A549 (cell line): ENCODE results near the gene CLCN3. TPM values are rescaled to one million over a fixed set of nuclear protein-coding genes. Genes with fewer than 3 reads are reported as not detected.
"Not testable (repeated sequence)": the region's sequence is repeated elsewhere in the genome, so short reads cannot be mapped to it uniquely, and the experiment has no call there.

Experiments used
- ATAC-seq, 2 experiments: fragments of 200-7000 bp in 1 of 2; fragments of >200 bp in 1 of 2; cut with Nextera tagmentation in 1 of 2; cut with Tn5 transposase in 1 of 2; 3 replicates each; pipeline versions ENCODE4 v1.8.0 to v1.9.1; 2018 to 2020; ENCODE audit warnings: mild to moderate bottlenecking in 1 of 2, moderate library complexity in 1 of 2
- CTCF ChIA-PET: fragments of 300-600 bp; sonication (Branson Sonifier 250); formaldehyde crosslinking; extraction: SDS; loops from one replicate; lab custom pipeline; 2021; ENCODE audit warnings: antibody characterized with exemption, inconsistent platforms; lab: Yijun Ruan, JAX
- POLR2A ChIA-PET: fragments of 350-600 bp; formaldehyde crosslinking; extraction: SDS; loops from one replicate; lab custom pipeline; 2021; ENCODE audit warnings: antibody characterized with exemption, inconsistent platforms; lab: Yijun Ruan, JAX
- DNase-seq, 2 experiments: peaks; one replicate each; pipeline versions ENCODE4 v3.0.0 to v3.0.0-alpha.2; 2011 to 2016; ENCODE audit warnings: low read depth in 1 of 2, low spot score in 1 of 2
- FAIRE-seq: peaks from 2 replicates; lab custom pipeline; 2011; peaks lifted over from hg19 to GRCh38; lab: Jason Lieb, UNC
- H3K27ac ChIP-seq, 2 experiments: fragments of >200 bp; sonication (Bioruptor Twin); formaldehyde crosslinking; 3 replicates each; pipeline ENCODE4 v1.5.1; 2016 to 2017
- H3K4me1 ChIP-seq: fragments of >200 bp; sonication (Bioruptor Twin); formaldehyde crosslinking; 3 replicates; pipeline ENCODE4 v1.6.1; 2016
- H3K4me2 ChIP-seq: fragments of >200 bp; sonication (Bioruptor Twin); formaldehyde crosslinking; 3 replicates; pipeline ENCODE4 v1.6.1; 2016
- H3K4me3 ChIP-seq: fragments of >200 bp; sonication (Bioruptor Twin); formaldehyde crosslinking; 3 replicates; pipeline ENCODE4 v1.5.1; 2016
- H3K9me3 ChIP-seq: fragments of >200 bp; sonication (Bioruptor Twin); formaldehyde crosslinking; 3 replicates; pipeline ENCODE4 v1.6.1; 2016
- BHLHE40 ChIP-seq: IDR thresholded peaks from 2 replicates; pipeline ENCODE4 v1.6.1; 2012; ENCODE audit warnings: low read depth, low read length, inconsistent platforms
- CBX8 ChIP-seq: fragments of 200-600 bp; sonication (generic); IDR thresholded peaks from 2 replicates; pipeline ENCODE4 v1.6.1; 2016
- CHD2 ChIP-seq: fragments of 150-350 bp; IDR thresholded peaks from 2 replicates; pipeline ENCODE4 v1.6.1; 2014; ENCODE audit warnings: low read length; ENCODE audit not compliant: partially characterized antibody
- CHD4 ChIP-seq: fragments of 200-600 bp; sonication (generic); IDR thresholded peaks from 2 replicates; pipeline ENCODE4 v1.6.1; 2016; ENCODE audit warnings: antibody characterized with exemption, mild to moderate bottlenecking, borderline replicate concordance
- EHF ChIP-seq: fragments of 250-450 bp; sonication (Bioruptor Pico); IDR thresholded peaks from 2 replicates; pipeline ENCODE4 v1.5.0; 2020; ENCODE audit warnings: mild to moderate bottlenecking
- EP300 ChIP-seq, 2 experiments: fragments of >200 bp; sonication (Bioruptor Twin); formaldehyde crosslinking; IDR thresholded peaks; 2 replicates in 1 of 2; 3 replicates in 1 of 2; pipeline ENCODE4 v1.6.1; 2016 to 2017
- FOSL2 ChIP-seq, 2 experiments: fragments of 450-650 bp in 1 of 2; fragments of >200 bp in 1 of 2; sonication (Bioruptor Twin) in 1 of 2; formaldehyde crosslinking; IDR thresholded peaks; 2 replicates each; pipeline versions ENCODE4 v1.5.0 to v1.6.1; 2016 to 2020; ENCODE audit warnings: mild to moderate bottlenecking in 1 of 2, moderate library complexity in 1 of 2
- GATA3 ChIP-seq: IDR thresholded peaks from 2 replicates; pipeline ENCODE4 v1.6.1; 2012; ENCODE audit warnings: borderline replicate concordance
- HOXA7 ChIP-seq: fragments of 250-450 bp; sonication (Bioruptor Pico); IDR thresholded peaks from 2 replicates; pipeline ENCODE4 v1.5.0; 2020; ENCODE audit warnings: mild to moderate bottlenecking, moderate library complexity
- HOXB5 ChIP-seq: fragments of 250-450 bp; sonication (Bioruptor Pico); IDR thresholded peaks from 2 replicates; pipeline ENCODE4 v1.5.0; 2020; ENCODE audit warnings: mild to moderate bottlenecking, moderate library complexity
- JUN ChIP-seq, 2 experiments: fragments of >200 bp; sonication (Bioruptor Twin); formaldehyde crosslinking; IDR thresholded peaks; 2 replicates in 1 of 2; 3 replicates in 1 of 2; pipeline ENCODE4 v1.6.1; 2016 to 2017
- JUNB ChIP-seq: fragments of >200 bp; sonication (Bioruptor Twin); formaldehyde crosslinking; IDR thresholded peaks from 2 replicates; pipeline ENCODE4 v1.6.1; 2016
- MAFK ChIP-seq: fragments of 450-650 bp; IDR thresholded peaks from 2 replicates; pipeline ENCODE4 v1.6.1; 2014; ENCODE audit not compliant: partially characterized antibody
- NFE2L2 ChIP-seq: fragments of 150-350 bp; conservative IDR thresholded peaks from 2 replicates; pipeline ENCODE4 v1.6.1; 2014; ENCODE audit warnings: low read length
- NPAS2 ChIP-seq: fragments of 250-450 bp; sonication (Bioruptor Pico); IDR thresholded peaks from 2 replicates; pipeline ENCODE4 v1.8.0; 2022; ENCODE audit warnings: mild to moderate bottlenecking, moderate library complexity, borderline replicate concordance
- PHF8 ChIP-seq: fragments of 200-600 bp; sonication (generic); IDR thresholded peaks from 2 replicates; pipeline ENCODE4 v1.6.1; 2016; ENCODE audit warnings: low read depth, mild to moderate bottlenecking, antibody characterized with exemption, moderate library complexity, borderline replicate concordance
- POLR2A ChIP-seq: IDR thresholded peaks from 2 replicates; pipeline ENCODE4 v1.6.1; 2012; ENCODE audit warnings: mild to moderate bottlenecking, low read length
- RFX5 ChIP-seq: fragments of 450-650 bp; IDR thresholded peaks from 2 replicates; pipeline ENCODE4 v1.7.1; 2014; ENCODE audit warnings: antibody characterized with exemption, mild to moderate bottlenecking, moderate library complexity
- ZC3H11A ChIP-seq: fragments of 450-650 bp; IDR thresholded peaks from 2 replicates; pipeline ENCODE4 v1.6.1; 2014; ENCODE audit warnings: antibody characterized with exemption, mild to moderate bottlenecking
- WGBS: methylation state at CpG from one replicate; pipeline ENCODE4 v1.1.6; 2017; ENCODE audit errors: missing lambda C conversion rate; 5-methylcytosine and 5-hydroxymethylcytosine counted together
- polyA minus RNA-seq: library from RNA; depleted of rRNA, polyadenylated mRNA; stranded (reverse); fragments of >200 nt; gene quantifications from 2 replicates; pipeline ENCODE4 v1.2.3, GENCODE V29; 2011; rRNA and poly(A)+ RNA removed
- polyA plus RNA-seq, 4 experiments: library from polyadenylated mRNA; depleted of rRNA in 3 of 4; stranded (reverse); fragments of >200 nt; fragmentation: RNase III in 1 of 4; extraction: RNeasy Plus Mini Kit Qiagen cat#74134 plus additional on column Dnase treatment in 1 of 4; gene quantifications; 2 replicates in 3 of 4; 3 replicates in 1 of 4; pipeline ENCODE4 v1.2.3, GENCODE V29; 2011 to 2017
- TF ChIP-seq, protein P1 (sequence below): IDR thresholded peaks from 2 replicates; pipeline ENCODE4 v1.6.1; 2012
- TF ChIP-seq, protein P2 (sequence below): fragments of >200 bp; sonication (Bioruptor Twin); formaldehyde crosslinking; IDR thresholded peaks from 3 replicates; pipeline ENCODE4 v1.6.1; 2016
- TF ChIP-seq, protein P3 (sequence below): IDR thresholded peaks from 2 replicates; pipeline ENCODE4 v1.6.1; 2012
- TF ChIP-seq, protein P4 (sequence below): fragments of 150-350 bp; IDR thresholded peaks from 2 replicates; pipeline ENCODE4 v1.6.1; 2014; ENCODE audit warnings: low read depth, mild to moderate bottlenecking, low read length
- TF ChIP-seq, protein P5 (sequence below): fragments of 250-450 bp; sonication (Bioruptor Pico); IDR thresholded peaks from 2 replicates; pipeline ENCODE4 v1.5.0; 2021; ENCODE audit warnings: mild to moderate bottlenecking, moderate library complexity, borderline replicate concordance
- TF ChIP-seq, protein P6 (sequence below): fragments of >200 bp; sonication (Bioruptor Twin); formaldehyde crosslinking; IDR thresholded peaks from 3 replicates; pipeline ENCODE4 v1.5.1; 2016

Gene CLCN3
- polyA plus RNA-seq (2011; rRNA removed) (41.1 and 53.6 TPM in 2 replicates), polyA plus RNA-seq (2017; fragmentation: RNase III; extraction: RNeasy Plus Mini Kit Qiagen cat#74134 plus additional on column Dnase treatment) (18.1 to 20.2 TPM (median 18.8 TPM) in 3 replicates), polyA minus RNA-seq (36.9 and 38.9 TPM in 2 replicates)
- 3.9 and 5.1 TPM in 2 replicates for polyA plus RNA-seq (2012; cell fraction: cytosol; rRNA removed)
- polyA plus RNA-seq (2012; cell fraction: nucleus; rRNA removed): 2.7 and 3.4 TPM in 2 replicates

DNA sequence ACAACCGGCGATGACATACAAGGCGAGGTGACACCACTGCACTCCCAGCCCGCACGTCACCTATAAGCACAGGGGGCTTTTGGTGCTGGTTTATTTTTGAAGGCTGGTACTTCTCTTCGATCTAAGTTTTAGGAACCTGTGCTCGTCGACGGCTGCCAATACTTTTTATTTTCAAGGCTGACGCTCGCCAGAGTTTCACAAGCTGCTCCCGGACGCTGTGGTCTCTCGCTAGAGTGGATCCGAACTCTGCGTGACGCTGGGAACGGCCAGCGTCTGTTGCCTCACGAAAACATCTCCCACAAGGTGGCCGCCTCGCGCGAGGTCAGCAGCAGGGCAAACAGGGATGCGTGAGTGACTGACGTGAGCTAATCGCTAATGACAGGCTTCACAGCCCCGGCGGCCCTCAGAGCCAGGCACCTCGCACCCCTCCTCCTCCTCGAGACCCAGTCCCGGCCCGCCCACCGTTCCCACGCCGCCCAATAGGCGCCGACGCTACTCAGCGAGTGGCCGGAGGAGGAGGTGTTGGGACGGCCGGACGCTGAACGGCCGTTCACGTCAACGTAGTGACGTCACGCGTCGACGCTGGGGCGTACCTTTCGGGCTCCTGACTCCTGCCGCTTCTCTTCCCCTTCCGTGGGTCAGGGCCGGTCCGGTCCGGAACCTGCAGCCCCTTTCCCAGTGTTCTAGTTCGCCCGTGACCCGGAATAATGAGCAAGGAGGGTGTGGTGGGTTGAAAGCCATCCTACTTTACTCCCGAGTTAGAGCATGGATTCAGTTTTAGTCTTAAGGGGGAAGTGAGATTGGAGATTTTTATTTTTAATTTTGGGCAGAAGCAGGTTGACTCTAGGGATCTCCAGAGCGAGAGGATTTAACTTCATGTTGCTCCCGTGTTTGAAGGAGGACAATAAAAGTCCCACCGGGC lies at the start of gene CLCN3:
CLCN3 (plus strand) TSS at position 621 of the 922 bp plus-strand sequence. CDS start 15,351 bp downstream, outside the sequence.
- H3K4me2 ChIP-seq: peak within 1 kb of the TSS; percentile 91
- peaks cover 11% of the 10 kb centered on the region; the same call in 1 of the 3 replicates for H3K4me1 ChIP-seq
- peak within 1 kb of the TSS; percentile 67 for H3K4me3 ChIP-seq
- H3K9me3 ChIP-seq: no peaks in the 10 kb centered on the region
- TF ChIP-seq HOXB5 (CRISPR knock-in tag) (no peak), POLR2A (peak; percentile 89), RFX5 (peak; percentile 70; the same call in 1 of the 2 replicates), JUNB (no peak), GATA3 (no peak), NFE2L2 (no peak), CHD2 (peak; percentile 42), PHF8 (peak; percentile 58; the same call in 1 of the 2 replicates), JUN (IDR thresholded peaks at IDR 0.05) (peak in 1 of 2 experiments; percentile 59; a peak in 2 of 5 replicates), HOXA7 (no peak), ZC3H11A (no peak)
- TF ChIP-seq, protein P1, sequence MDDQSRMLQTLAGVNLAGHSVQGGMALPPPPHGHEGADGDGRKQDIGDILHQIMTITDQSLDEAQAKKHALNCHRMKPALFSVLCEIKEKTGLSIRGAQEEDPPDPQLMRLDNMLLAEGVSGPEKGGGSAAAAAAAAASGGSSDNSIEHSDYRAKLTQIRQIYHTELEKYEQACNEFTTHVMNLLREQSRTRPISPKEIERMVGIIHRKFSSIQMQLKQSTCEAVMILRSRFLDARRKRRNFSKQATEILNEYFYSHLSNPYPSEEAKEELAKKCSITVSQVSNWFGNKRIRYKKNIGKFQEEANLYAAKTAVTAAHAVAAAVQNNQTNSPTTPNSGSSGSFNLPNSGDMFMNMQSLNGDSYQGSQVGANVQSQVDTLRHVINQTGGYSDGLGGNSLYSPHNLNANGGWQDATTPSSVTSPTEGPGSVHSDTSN: no peak
- TF ChIP-seq, protein P2, sequence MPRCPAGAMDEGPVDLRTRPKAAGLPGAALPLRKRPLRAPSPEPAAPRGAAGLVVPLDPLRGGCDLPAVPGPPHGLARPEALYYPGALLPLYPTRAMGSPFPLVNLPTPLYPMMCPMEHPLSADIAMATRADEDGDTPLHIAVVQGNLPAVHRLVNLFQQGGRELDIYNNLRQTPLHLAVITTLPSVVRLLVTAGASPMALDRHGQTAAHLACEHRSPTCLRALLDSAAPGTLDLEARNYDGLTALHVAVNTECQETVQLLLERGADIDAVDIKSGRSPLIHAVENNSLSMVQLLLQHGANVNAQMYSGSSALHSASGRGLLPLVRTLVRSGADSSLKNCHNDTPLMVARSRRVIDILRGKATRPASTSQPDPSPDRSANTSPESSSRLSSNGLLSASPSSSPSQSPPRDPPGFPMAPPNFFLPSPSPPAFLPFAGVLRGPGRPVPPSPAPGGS: 0 out of 3 replicates have a peak, but pooled peaks have one; percentile 21
- ATAC-seq: peak; percentile 97 to 99
- 2% methylated on average over 31 of the region's 67 CpGs for WGBS
- no peak for FAIRE-seq
- H3K27ac ChIP-seq: peak within 1 kb of the TSS; percentile 86 to 90
- CTCF ChIA-PET: interaction anchor here (0.7 to 1.0 kb wide), 3 partner anchors 28 to 172 kb away, joined by 3 to 5 read pairs (median 3); no protein-coding TSS in a partner anchor
- peak; percentile 74 to 96 for DNase-seq
- POLR2A ChIA-PET: interaction anchor here (0.5 to 1.8 kb wide), 4 partner anchors 39 to 1078 kb away, joined by 3 to 10 read pairs (median 4); no protein-coding TSS in a partner anchor

DNA sequence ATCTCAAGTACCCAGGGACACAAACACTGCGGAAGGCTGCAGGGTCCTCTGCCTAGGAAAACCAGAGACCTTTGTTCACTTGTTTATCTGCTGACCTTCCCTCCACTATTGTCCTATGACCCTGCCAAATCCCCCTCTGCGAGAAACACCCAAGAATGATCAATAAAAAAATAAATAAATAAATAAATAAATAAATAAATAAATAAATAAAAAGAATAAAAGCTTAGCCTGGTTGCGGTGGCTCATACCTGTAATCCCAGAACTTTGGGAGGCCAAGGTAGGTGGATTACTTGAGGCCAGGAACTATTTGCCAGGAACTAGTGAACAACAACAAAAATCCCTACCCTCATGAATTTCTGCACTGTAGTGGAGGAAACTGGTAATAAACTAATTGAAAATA lies 49.4 kb upstream of the CLCN3 start:
- H3K4me2 ChIP-seq, H3K9me3 ChIP-seq, H3K4me3 ChIP-seq, CTCF ChIA-PET, FAIRE-seq, H3K27ac ChIP-seq, H3K4me1 ChIP-seq, POLR2A ChIA-PET, DNase-seq, ATAC-seq: not testable (repeated sequence)
- WGBS: 93% methylated on average over 2 of the region's 3 CpGs
- peak; percentile 16; the same call in 1 of the 2 replicates for TF ChIP-seq ZC3H11A

DNA sequence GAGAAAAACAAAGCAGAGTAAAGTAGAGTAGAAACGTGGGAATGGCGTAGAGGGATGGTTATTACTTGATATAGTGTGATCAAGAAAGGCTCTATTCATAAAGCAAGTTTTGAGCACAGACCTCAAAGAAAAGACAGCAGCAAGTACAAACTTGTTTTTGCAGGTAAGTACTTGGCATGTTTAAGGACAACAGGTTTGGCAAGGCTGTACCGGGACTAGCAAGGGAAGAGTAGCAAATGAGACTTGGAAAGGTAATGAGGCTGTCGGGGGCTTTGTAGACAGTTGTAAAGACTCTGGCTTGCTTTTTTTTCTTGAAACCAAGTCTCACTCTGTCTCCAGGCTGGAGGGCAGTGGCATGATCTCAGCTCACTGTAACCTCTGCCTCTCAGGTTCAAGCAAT lies 48.9 kb upstream of the CLCN3 start:
- WGBS: 94% methylated on average over 4 of the region's 4 CpGs
- Histone ChIP-seq H3K4me3 (no peak overlapping the region), H3K4me1 (no peaks in the 10 kb centered on the region), H3K27ac (no peak overlapping the region), H3K4me2 (no peak overlapping the region), H3K9me3 (no peaks in the 10 kb centered on the region)
- POLR2A ChIA-PET: no interaction called here
- FAIRE-seq: no peak
- no peak for DNase-seq
- ATAC-seq: no peak
- CTCF ChIA-PET: no interaction called here
- TF ChIP-seq, protein P3, sequence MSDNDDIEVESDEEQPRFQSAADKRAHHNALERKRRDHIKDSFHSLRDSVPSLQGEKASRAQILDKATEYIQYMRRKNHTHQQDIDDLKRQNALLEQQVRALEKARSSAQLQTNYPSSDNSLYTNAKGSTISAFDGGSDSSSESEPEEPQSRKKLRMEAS: no peak
- TF ChIP-seq NPAS2 (CRISPR knock-in tag): no peak
- no peak for TF ChIP-seq FOSL2 (IDR thresholded peaks at IDR 0.05)
- no peak for TF ChIP-seq FOSL2 (CRISPR knock-in tag; IDR thresholded peaks at IDR 0.05)
- TF ChIP-seq ZC3H11A: no peak
- TF ChIP-seq CHD4: no peak
- no peak for TF ChIP-seq EHF
- TF ChIP-seq EP300 (IDR thresholded peaks at IDR 0.05): no peak
- no peak for TF ChIP-seq CBX8
- no peak for TF ChIP-seq MAFK
- TF ChIP-seq BHLHE40: no peak
- TF ChIP-seq, protein P4, sequence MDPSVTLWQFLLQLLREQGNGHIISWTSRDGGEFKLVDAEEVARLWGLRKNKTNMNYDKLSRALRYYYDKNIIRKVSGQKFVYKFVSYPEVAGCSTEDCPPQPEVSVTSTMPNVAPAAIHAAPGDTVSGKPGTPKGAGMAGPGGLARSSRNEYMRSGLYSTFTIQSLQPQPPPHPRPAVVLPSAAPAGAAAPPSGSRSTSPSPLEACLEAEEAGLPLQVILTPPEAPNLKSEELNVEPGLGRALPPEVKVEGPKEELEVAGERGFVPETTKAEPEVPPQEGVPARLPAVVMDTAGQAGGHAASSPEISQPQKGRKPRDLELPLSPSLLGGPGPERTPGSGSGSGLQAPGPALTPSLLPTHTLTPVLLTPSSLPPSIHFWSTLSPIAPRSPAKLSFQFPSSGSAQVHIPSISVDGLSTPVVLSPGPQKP: no peak
- TF ChIP-seq, protein P5, sequence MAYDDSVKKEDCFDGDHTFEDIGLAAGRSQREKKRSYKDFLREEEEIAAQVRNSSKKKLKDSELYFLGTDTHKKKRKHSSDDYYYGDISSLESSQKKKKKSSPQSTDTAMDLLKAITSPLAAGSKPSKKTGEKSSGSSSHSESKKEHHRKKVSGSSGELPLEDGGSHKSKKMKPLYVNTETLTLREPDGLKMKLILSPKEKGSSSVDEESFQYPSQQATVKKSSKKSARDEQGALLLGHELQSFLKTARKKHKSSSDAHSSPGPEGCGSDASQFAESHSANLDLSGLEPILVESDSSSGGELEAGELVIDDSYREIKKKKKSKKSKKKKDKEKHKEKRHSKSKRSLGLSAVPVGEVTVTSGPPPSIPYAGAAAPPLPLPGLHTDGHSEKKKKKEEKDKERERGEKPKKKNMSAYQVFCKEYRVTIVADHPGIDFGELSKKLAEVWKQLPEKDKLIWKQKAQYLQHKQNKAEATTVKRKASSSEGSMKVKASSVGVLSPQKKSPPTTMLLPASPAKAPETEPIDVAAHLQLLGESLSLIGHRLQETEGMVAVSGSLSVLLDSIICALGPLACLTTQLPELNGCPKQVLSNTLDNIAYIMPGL (CRISPR knock-in tag): no peak
- TF ChIP-seq RFX5: no peak
- TF ChIP-seq, protein P6, sequence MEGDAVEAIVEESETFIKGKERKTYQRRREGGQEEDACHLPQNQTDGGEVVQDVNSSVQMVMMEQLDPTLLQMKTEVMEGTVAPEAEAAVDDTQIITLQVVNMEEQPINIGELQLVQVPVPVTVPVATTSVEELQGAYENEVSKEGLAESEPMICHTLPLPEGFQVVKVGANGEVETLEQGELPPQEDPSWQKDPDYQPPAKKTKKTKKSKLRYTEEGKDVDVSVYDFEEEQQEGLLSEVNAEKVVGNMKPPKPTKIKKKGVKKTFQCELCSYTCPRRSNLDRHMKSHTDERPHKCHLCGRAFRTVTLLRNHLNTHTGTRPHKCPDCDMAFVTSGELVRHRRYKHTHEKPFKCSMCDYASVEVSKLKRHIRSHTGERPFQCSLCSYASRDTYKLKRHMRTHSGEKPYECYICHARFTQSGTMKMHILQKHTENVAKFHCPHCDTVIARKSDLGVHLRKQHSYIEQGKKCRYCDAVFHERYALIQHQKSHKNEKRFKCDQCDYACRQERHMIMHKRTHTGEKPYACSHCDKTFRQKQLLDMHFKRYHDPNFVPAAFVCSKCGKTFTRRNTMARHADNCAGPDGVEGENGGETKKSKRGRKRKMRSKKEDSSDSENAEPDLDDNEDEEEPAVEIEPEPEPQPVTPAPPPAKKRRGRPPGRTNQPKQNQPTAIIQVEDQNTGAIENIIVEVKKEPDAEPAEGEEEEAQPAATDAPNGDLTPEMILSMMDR: no peak
